HepG2 (cell line): ENCODE data around the gene ATP5F1E. TPM values are rescaled to one million over a fixed set of nuclear protein-coding genes. Genes with fewer than 3 reads are reported as not detected.
A peak's percentile ranks its signal among the peaks of the same experiment; 100 is the strongest.

ENCODE experiments used
- GZF1 ChIP-seq: sonication (generic); formaldehyde crosslinking; IDR thresholded peaks from 2 replicates; pipeline ENCODE4 v1.5.1; 2020; ENCODE audit warnings: mild to moderate bottlenecking, missing genetic modification reagents
- MAFK ChIP-seq, 2 experiments: IDR thresholded peaks in 1 of 2; conservative IDR thresholded peaks in 1 of 2; 2 replicates each; pipeline ENCODE4 v1.6.1; 2011; ENCODE audit warnings: improper control_type of control experiment in 2 of 2, low read length in 2 of 2
- SRF ChIP-seq: IDR thresholded peaks from 2 replicates; pipeline ENCODE4 v1.6.1; 2011; ENCODE audit warnings: mild to moderate bottlenecking, low read depth, low read length, moderate library complexity
- TEAD3 ChIP-seq: optimal IDR thresholded peaks from 2 replicates; pipeline ENCODE3; 2016; ENCODE audit warnings: borderline replicate concordance
- ZNF331 ChIP-seq: sonication (generic); formaldehyde crosslinking; IDR thresholded peaks from 2 replicates; pipeline ENCODE4 v1.4.0; 2020; ENCODE audit warnings: missing genetic modification reagents
- ZNF891 ChIP-seq: sonication (generic); formaldehyde crosslinking; IDR thresholded peaks from 2 replicates; pipeline ENCODE4 v1.5.0; 2020; ENCODE audit warnings: mild to moderate bottlenecking, missing genetic modification reagents
- polyA plus RNA-seq, 8 experiments: library from polyadenylated mRNA; depleted of rRNA in 3 of 8; stranded (reverse) in 7 of 8; unstranded in 1 of 8; fragments of >200 nt; fragmentation: Illumina TruSeq in 4 of 8; extraction: Trizol in 4 of 8; gene quantifications; 2 replicates each; pipeline versions ENCODE4 v1.2.1 to v1.2.3, GENCODE V29; 2011 to 2016; ENCODE audit warnings: low read depth in 4 of 8, missing spikeins in 1 of 8, mixed read lengths in 1 of 8; ENCODE audit not compliant: insufficient read depth in 1 of 8
- total RNA-seq, 5 experiments: library from RNA; depleted of rRNA; stranded (reverse); fragments of >200 nt; fragmentation: Illumina TruSeq; extraction: Trizol; gene quantifications; 2 replicates each; pipeline ENCODE4 v1.2.3, GENCODE V29; 2016; ENCODE audit warnings: low read depth in 1 of 5
- TF ChIP-seq, protein P1 (sequence below), 2 experiments: sonication (generic) in 1 of 2; formaldehyde crosslinking in 1 of 2; IDR thresholded peaks; 2 replicates each; pipeline versions ENCODE4 v1.4.0 to v1.6.1; 2016 to 2020; ENCODE audit warnings: borderline replicate concordance in 1 of 2, low read depth in 1 of 2, mild to moderate bottlenecking in 1 of 2, missing genetic modification reagents in 1 of 2
- TF ChIP-seq, protein P2 (sequence below): sonication (generic); formaldehyde crosslinking; IDR thresholded peaks from 2 replicates; pipeline ENCODE4 v1.5.1; 2020; ENCODE audit warnings: mild to moderate bottlenecking, moderate library complexity, missing genetic modification reagents
- TF ChIP-seq, protein P3 (sequence below): sonication (generic); formaldehyde crosslinking; IDR thresholded peaks from 2 replicates; pipeline ENCODE4 v1.8.1; 2023; ENCODE audit warnings: missing genetic modification reagents, mild to moderate bottlenecking, borderline replicate concordance
- TF ChIP-seq, protein P4 (sequence below): sonication (generic); formaldehyde crosslinking; IDR thresholded peaks from 2 replicates; pipeline ENCODE4 v1.5.1; 2020; ENCODE audit warnings: mild to moderate bottlenecking, missing genetic modification reagents, moderate library complexity
- TF ChIP-seq, protein P5 (sequence below): IDR thresholded peaks from 2 replicates; pipeline ENCODE4 v1.6.1; 2016; ENCODE audit warnings: low read depth, missing genetic modification reagents, missing compliant biosample characterization

The ATP5F1E gene
- total and polyA plus RNA-seq, 2 of the 13 experiments (the other 11 are each of a cell fraction or from before 2014, with no cell fraction given), result 121 to 134 TPM

DNA sequence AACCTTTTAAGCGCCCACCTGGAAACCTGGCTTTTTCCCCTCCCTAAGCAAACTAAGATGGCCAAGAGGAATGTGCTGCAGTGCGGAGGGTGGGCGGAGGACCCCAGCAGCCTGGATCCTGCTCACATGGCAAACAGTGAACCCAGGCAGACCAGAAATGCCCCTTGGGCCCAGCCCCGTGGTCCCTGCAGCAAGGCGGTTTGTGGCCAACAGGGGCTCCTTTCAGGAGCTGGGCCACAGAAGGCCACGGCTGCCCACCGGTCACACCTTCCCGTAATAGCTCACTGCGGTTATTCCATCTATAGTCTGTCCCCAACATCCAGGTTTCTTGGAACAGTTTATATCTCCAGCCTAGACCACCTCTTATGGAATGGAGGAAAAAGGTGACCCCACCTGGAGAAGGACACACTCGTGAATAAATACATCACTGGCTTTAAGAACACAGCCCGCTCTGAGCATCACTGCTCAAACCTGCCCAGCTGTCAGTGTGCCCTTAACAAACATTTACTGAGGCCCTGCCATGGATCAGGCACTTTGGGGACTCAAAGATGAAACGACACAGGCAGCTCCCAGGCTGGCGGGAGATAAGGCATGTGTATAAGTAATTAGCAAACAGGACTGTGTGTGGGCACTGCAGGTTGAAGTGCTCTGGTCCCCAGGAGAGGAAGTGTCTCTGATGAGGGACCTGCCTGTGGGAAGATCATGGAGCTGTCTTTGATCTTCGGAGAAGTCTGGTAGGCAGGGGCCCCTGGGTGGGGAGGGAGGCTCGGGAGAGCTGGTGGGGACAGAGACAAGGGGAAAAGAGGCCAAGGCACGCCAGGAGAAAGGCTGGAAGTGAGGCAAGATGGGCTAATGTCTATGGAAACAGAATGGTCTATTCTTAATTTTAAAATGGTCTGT, 16.1 kb downstream of the ATP5F1E start (continued):
- TF ChIP-seq, protein P1, sequence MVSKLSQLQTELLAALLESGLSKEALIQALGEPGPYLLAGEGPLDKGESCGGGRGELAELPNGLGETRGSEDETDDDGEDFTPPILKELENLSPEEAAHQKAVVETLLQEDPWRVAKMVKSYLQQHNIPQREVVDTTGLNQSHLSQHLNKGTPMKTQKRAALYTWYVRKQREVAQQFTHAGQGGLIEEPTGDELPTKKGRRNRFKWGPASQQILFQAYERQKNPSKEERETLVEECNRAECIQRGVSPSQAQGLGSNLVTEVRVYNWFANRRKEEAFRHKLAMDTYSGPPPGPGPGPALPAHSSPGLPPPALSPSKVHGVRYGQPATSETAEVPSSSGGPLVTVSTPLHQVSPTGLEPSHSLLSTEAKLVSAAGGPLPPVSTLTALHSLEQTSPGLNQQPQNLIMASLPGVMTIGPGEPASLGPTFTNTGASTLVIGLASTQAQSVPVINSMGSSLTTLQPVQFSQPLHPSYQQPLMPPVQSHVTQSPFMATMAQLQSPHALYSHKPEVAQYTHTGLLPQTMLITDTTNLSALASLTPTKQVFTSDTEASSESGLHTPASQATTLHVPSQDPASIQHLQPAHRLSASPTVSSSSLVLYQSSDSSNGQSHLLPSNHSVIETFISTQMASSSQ (IDR thresholded peaks at IDR 0.05; ENCODE audit: low read depth), result peak; percentile 69
- TF ChIP-seq, protein P1 (CRISPR knock-in tag; IDR thresholded peaks at IDR 0.05; ENCODE audit: borderline replicate concordance), result peak; percentile 93
- TF ChIP-seq ZNF891 (CRISPR knock-in tag) (peak; percentile 90; the same call in 1 of the 2 replicates), ZNF331 (CRISPR knock-in tag) (peak; percentile 91), SRF (peak; percentile 5; the same call in 1 of the 2 replicates), MAFK (conservative IDR thresholded peaks at IDR 0.05 in 1 of 2, IDR thresholded peaks at IDR 0.05 in 1 of 2; ENCODE audit: low read length in 2 of 2) (no peak; a peak in 1 of 4 replicates), TEAD3 (CRISPR knock-in tag) (peak; percentile 83), GZF1 (CRISPR knock-in tag) (no peak; the same call in 1 of the 2 replicates)
- TF ChIP-seq, protein P2, sequence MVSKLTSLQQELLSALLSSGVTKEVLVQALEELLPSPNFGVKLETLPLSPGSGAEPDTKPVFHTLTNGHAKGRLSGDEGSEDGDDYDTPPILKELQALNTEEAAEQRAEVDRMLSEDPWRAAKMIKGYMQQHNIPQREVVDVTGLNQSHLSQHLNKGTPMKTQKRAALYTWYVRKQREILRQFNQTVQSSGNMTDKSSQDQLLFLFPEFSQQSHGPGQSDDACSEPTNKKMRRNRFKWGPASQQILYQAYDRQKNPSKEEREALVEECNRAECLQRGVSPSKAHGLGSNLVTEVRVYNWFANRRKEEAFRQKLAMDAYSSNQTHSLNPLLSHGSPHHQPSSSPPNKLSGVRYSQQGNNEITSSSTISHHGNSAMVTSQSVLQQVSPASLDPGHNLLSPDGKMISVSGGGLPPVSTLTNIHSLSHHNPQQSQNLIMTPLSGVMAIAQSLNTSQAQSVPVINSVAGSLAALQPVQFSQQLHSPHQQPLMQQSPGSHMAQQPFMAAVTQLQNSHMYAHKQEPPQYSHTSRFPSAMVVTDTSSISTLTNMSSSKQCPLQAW (CRISPR knock-in tag), result peak; percentile 90
- TF ChIP-seq, protein P3, sequence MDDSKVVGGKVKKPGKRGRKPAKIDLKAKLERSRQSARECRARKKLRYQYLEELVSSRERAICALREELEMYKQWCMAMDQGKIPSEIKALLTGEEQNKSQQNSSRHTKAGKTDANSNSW (CRISPR knock-in tag), result no peak
- TF ChIP-seq, protein P4, sequence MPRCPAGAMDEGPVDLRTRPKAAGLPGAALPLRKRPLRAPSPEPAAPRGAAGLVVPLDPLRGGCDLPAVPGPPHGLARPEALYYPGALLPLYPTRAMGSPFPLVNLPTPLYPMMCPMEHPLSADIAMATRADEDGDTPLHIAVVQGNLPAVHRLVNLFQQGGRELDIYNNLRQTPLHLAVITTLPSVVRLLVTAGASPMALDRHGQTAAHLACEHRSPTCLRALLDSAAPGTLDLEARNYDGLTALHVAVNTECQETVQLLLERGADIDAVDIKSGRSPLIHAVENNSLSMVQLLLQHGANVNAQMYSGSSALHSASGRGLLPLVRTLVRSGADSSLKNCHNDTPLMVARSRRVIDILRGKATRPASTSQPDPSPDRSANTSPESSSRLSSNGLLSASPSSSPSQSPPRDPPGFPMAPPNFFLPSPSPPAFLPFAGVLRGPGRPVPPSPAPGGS (CRISPR knock-in tag), result peak; percentile 51; the same call in 1 of the 2 replicates
- TF ChIP-seq, protein P5, sequence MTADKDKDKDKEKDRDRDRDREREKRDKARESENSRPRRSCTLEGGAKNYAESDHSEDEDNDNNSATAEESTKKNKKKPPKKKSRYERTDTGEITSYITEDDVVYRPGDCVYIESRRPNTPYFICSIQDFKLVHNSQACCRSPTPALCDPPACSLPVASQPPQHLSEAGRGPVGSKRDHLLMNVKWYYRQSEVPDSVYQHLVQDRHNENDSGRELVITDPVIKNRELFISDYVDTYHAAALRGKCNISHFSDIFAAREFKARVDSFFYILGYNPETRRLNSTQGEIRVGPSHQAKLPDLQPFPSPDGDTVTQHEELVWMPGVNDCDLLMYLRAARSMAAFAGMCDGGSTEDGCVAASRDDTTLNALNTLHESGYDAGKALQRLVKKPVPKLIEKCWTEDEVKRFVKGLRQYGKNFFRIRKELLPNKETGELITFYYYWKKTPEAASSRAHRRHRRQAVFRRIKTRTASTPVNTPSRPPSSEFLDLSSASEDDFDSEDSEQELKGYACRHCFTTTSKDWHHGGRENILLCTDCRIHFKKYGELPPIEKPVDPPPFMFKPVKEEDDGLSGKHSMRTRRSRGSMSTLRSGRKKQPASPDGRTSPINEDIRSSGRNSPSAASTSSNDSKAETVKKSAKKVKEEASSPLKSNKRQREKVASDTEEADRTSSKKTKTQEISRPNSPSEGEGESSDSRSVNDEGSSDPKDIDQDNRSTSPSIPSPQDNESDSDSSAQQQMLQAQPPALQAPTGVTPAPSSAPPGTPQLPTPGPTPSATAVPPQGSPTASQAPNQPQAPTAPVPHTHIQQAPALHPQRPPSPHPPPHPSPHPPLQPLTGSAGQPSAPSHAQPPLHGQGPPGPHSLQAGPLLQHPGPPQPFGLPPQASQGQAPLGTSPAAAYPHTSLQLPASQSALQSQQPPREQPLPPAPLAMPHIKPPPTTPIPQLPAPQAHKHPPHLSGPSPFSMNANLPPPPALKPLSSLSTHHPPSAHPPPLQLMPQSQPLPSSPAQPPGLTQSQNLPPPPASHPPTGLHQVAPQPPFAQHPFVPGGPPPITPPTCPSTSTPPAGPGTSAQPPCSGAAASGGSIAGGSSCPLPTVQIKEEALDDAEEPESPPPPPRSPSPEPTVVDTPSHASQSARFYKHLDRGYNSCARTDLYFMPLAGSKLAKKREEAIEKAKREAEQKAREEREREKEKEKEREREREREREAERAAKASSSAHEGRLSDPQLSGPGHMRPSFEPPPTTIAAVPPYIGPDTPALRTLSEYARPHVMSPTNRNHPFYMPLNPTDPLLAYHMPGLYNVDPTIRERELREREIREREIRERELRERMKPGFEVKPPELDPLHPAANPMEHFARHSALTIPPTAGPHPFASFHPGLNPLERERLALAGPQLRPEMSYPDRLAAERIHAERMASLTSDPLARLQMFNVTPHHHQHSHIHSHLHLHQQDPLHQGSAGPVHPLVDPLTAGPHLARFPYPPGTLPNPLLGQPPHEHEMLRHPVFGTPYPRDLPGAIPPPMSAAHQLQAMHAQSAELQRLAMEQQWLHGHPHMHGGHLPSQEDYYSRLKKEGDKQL (CRISPR knock-in tag), result peak; percentile 96
